Left ventricle myocardium inferior (tissue), 1 donor: ENCODE measurements around the gene PTN. TPM values are rescaled to one million over a fixed set of nuclear protein-coding genes. Genes with fewer than 3 reads are reported as not detected.

Experiments used
- DNase-seq: peaks from one replicate; pipeline ENCODE4 v3.0.0-alpha.2; 2020
- H3K27ac ChIP-seq: fragments of 200-600 bp; replicated peaks from 2 replicates; pipeline ENCODE4 v1.8.0; 2021
- H3K27me3 ChIP-seq: fragments of 200-600 bp; 2 replicates; pipeline ENCODE4 v1.8.0; 2021; ENCODE audit warnings: low read depth
- H3K36me3 ChIP-seq: fragments of 200-600 bp; 2 replicates; pipeline ENCODE4 v1.8.0; 2021
- H3K4me1 ChIP-seq: fragments of 200-600 bp; 2 replicates; pipeline ENCODE4 v1.8.0; 2021
- H3K4me3 ChIP-seq: fragments of 200-600 bp; 2 replicates; pipeline ENCODE4 v1.8.0; 2021; ENCODE audit warnings: mild to moderate bottlenecking, moderate library complexity
- H3K9me3 ChIP-seq: fragments of 200-600 bp; replicated peaks from 2 replicates; pipeline ENCODE4 v1.8.0; 2021
- CTCF ChIP-seq: fragments of 200-600 bp; IDR thresholded peaks from 2 replicates; pipeline ENCODE4 v1.8.0; 2021; ENCODE audit warnings: antibody characterized with exemption, mild to moderate bottlenecking, borderline replicate concordance
- intact Hi-C: fragments of 100-400 bp; cut with micrococcal nuclease; formaldehyde crosslinking; loops from one replicate; pipeline ENCODE4 v1.11.0; 2022
- total RNA-seq: library from RNA; stranded (reverse); fragmentation: NEBNext Ultra II Directional; extraction: Animal tissue kit (Norgen Biotek cat#: 25700); gene quantifications from one replicate; pipeline ENCODE4 v1.2.1, GENCODE V29; 2021
- donor health status: DM: no; HTN: yes; CAD: no; lungs with severe emphysema.

Gene PTN
- total RNA-seq, 1 donor from 2014 or later, result 11.2 TPM

- no peak for TF ChIP-seq CTCF
- intact Hi-C loops, result no loop called here
- no peak for DNase-seq
- Histone ChIP-seq H3K36me3 (no peaks in the 10 kb centered on the region), H3K4me3 (no peak overlapping the region), H3K4me1 (no peaks in the 10 kb centered on the region), H3K9me3 (no peaks in the 10 kb centered on the region), H3K27me3 (no peaks in the 10 kb centered on the region), H3K27ac (no peak overlapping the region)
Measured at GRCh38 chr7:137287651-137288258, 55.8 kb downstream of the PTN start.

GRCh38 chr7:137283153-137283552 is 60.4 kb downstream of the PTN start:
- no peaks in the 10 kb centered on the region for H3K27me3 ChIP-seq
- TF ChIP-seq CTCF, result no peak
- H3K9me3 ChIP-seq, result no peaks in the 10 kb centered on the region
- no peak for DNase-seq
- no peak overlapping the region for H3K27ac ChIP-seq
- H3K4me1 ChIP-seq, result no peaks in the 10 kb centered on the region
- H3K4me3 ChIP-seq, result no peak overlapping the region
- intact Hi-C loops, result no loop called here
- no peaks in the 10 kb centered on the region for H3K36me3 ChIP-seq

- no peaks in the 10 kb centered on the region for H3K4me1 ChIP-seq
- no peaks in the 10 kb centered on the region for H3K9me3 ChIP-seq
- TF ChIP-seq CTCF, result no peak
- no peaks in the 10 kb centered on the region for H3K27me3 ChIP-seq
- H3K4me3 ChIP-seq, result no peak overlapping the region
- no peak for DNase-seq
- H3K27ac ChIP-seq, result no peak overlapping the region
- H3K36me3 ChIP-seq, result no peaks in the 10 kb centered on the region
- intact Hi-C loops, result no loop called here
Measured at GRCh38 chr7:137282043-137282442, 61.5 kb downstream of the PTN start.

GRCh38 chr7:137276189-137276588 is 67.3 kb downstream of the PTN start:
- intact Hi-C loops, result no loop called here
- Histone ChIP-seq H3K4me1 (no peaks in the 10 kb centered on the region), H3K27ac (no peak overlapping the region), H3K4me3 (no peak overlapping the region), H3K36me3 (no peaks in the 10 kb centered on the region), H3K27me3 (no peaks in the 10 kb centered on the region), H3K9me3 (no peaks in the 10 kb centered on the region)
- TF ChIP-seq CTCF, result no peak
- no peak for DNase-seq

GRCh38 chr7:137272249-137272648 is 71.3 kb downstream of the PTN start:
- Histone ChIP-seq H3K4me3 (no peak overlapping the region), H3K27me3 (no peaks in the 10 kb centered on the region), H3K36me3 (no peaks in the 10 kb centered on the region), H3K4me1 (no peaks in the 10 kb centered on the region), H3K27ac (no peak overlapping the region), H3K9me3 (no peaks in the 10 kb centered on the region)
- no peak for DNase-seq
- intact Hi-C loops, result no loop called here
- no peak for TF ChIP-seq CTCF
